ENCODE measurements around the gene SLC3A2.

SLC3A2 gene

GRCh38 chr11:62854013-62854824, 26.5 kb upstream of the SLC3A2 start:
- TF ChIP-seq TAF1 (IDR thresholded peaks at IDR 0.05; ENCODE audit: borderline replicate concordance, insufficient read depth, low read length) (no peak), REST (IDR thresholded peaks at IDR 0.05; ENCODE audit: insufficient read depth in 1 of 2, low read depth in 2 of 2, low read length in 2 of 2) (no peak), FOXP2 (optimal IDR thresholded peaks at IDR 0.05; ENCODE audit: borderline replicate concordance, extremely low read depth, extremely low read length, insufficient read depth) (no peak), POLR2AphosphoS5 (IDR thresholded peaks at IDR 0.05; ENCODE audit: low read depth, low read length) (peak; percentile 71), SIN3A (IDR thresholded peaks at IDR 0.05; ENCODE audit: borderline replicate concordance, insufficient read depth, low read length) (no peak; the same call in 1 of the 2 replicates)

- TF ChIP-seq TAF1 (IDR thresholded peaks at IDR 0.05; ENCODE audit: borderline replicate concordance, insufficient read depth, low read length), result 0 out of 2 replicates have a peak, but pooled peaks have one; percentile 9
- peak; percentile 63; the same call in 1 of the 2 replicates for TF ChIP-seq POLR2AphosphoS5 (IDR thresholded peaks at IDR 0.05; ENCODE audit: low read depth, low read length)
- no peak for TF ChIP-seq REST (IDR thresholded peaks at IDR 0.05; ENCODE audit: insufficient read depth in 1 of 2, low read depth in 2 of 2, low read length in 2 of 2)
Measured at GRCh38 chr11:62854825-62855570, 25.7 kb upstream of the SLC3A2 start.

GRCh38 chr11:62855571-62856332, 24.9 kb upstream of the SLC3A2 start:
- TF ChIP-seq TAF1 (IDR thresholded peaks at IDR 0.05; ENCODE audit: borderline replicate concordance, insufficient read depth, low read length), result peak; percentile 100
- TF ChIP-seq POLR2AphosphoS5 (IDR thresholded peaks at IDR 0.05; ENCODE audit: low read depth, low read length), result peak; percentile 99
- TF ChIP-seq REST (IDR thresholded peaks at IDR 0.05; ENCODE audit: insufficient read depth in 1 of 2, low read depth in 2 of 2, low read length in 2 of 2), result peak in 1 of 2 experiments; percentile 77; a peak in 2 of 4 replicates
- peak; percentile 94 for TF ChIP-seq SIN3A (IDR thresholded peaks at IDR 0.05; ENCODE audit: borderline replicate concordance, insufficient read depth, low read length)
- TF ChIP-seq FOXP2 (optimal IDR thresholded peaks at IDR 0.05; ENCODE audit: borderline replicate concordance, extremely low read depth, extremely low read length, insufficient read depth), result peak; percentile 57

- no peak for TF ChIP-seq SIN3A (IDR thresholded peaks at IDR 0.05; ENCODE audit: borderline replicate concordance, insufficient read depth, low read length)
- TF ChIP-seq REST (IDR thresholded peaks at IDR 0.05; ENCODE audit: insufficient read depth in 1 of 2, low read depth in 2 of 2, low read length in 2 of 2), result no peak
- TF ChIP-seq TAF1 (IDR thresholded peaks at IDR 0.05; ENCODE audit: borderline replicate concordance, insufficient read depth, low read length), result no peak
- TF ChIP-seq FOXP2 (optimal IDR thresholded peaks at IDR 0.05; ENCODE audit: borderline replicate concordance, extremely low read depth, extremely low read length, insufficient read depth), result no peak
- no peak for TF ChIP-seq POLR2AphosphoS5 (IDR thresholded peaks at IDR 0.05; ENCODE audit: low read depth, low read length)
Measured at GRCh38 chr11:62856333-62856895, 24.3 kb upstream of the SLC3A2 start.
